GM21360 (cell line): ENCODE data around the gene SMOC1.

Experiments
- ATAC-seq: cut with Tn5 transposase; IDR thresholded peaks from one replicate; pipeline ENCODE4 v1.9.1; 2021; ENCODE audit warnings: mild to moderate bottlenecking, moderate library complexity; ENCODE audit not compliant: unreplicated experiment

The SMOC1 gene

GRCh38 chr14:69979882-69980281 is 100.7 kb downstream of the SMOC1 start:
- no peak for ATAC-seq

GRCh38 chr14:69980457-69981425 is 101.5 kb downstream of the SMOC1 start:
- ATAC-seq = no peak

GRCh38 chr14:69982220-69982839 is 103.1 kb downstream of the SMOC1 start:
- ATAC-seq = no peak

GRCh38 chr14:69982886-69983285 is 103.7 kb downstream of the SMOC1 start:
- ATAC-seq = no peak

GRCh38 chr14:69983317-69983716 is 104.1 kb downstream of the SMOC1 start:
- ATAC-seq = no peak

GRCh38 chr14:69985463-69985862 is 106.2 kb downstream of the SMOC1 start:
- no peak for ATAC-seq

GRCh38 chr14:69986336-69986735 is 107.1 kb downstream of the SMOC1 start:
- no peak for ATAC-seq

- ATAC-seq = no peak
These were observed 108.3 kb downstream of the SMOC1 start for GRCh38 chr14:69987406-69988121.

- no peak for ATAC-seq
These were observed 109.8 kb downstream of the SMOC1 start for GRCh38 chr14:69988979-69989378.

- ATAC-seq = no peak
These were observed 110.4 kb downstream of the SMOC1 start for GRCh38 chr14:69989622-69990021.

GRCh38 chr14:69990323-69990722 is 111.1 kb downstream of the SMOC1 start:
- ATAC-seq = no peak

GRCh38 chr14:69991422-69991821 is 112.2 kb downstream of the SMOC1 start:
- ATAC-seq = no peak

- no peak for ATAC-seq
These were observed 113.3 kb downstream of the SMOC1 start for GRCh38 chr14:69992564-69992963.

GRCh38 chr14:69993326-69993725 is 114.1 kb downstream of the SMOC1 start:
- ATAC-seq = no peak

GRCh38 chr14:69994002-69994401 is 114.8 kb downstream of the SMOC1 start:
- ATAC-seq = no peak

- ATAC-seq = no peak
These were observed 117.0 kb downstream of the SMOC1 start for GRCh38 chr14:69996216-69996615.

- ATAC-seq = no peak
These were observed 118.6 kb downstream of the SMOC1 start for GRCh38 chr14:69997849-69998248.

- no peak for ATAC-seq
These were observed 120.1 kb downstream of the SMOC1 start for GRCh38 chr14:69999261-69999674.

- ATAC-seq = no peak
These were observed 121.4 kb downstream of the SMOC1 start for GRCh38 chr14:70000601-70001000.

GRCh38 chr14:70002589-70003346 is 123.6 kb downstream of the SMOC1 start:
- ATAC-seq = no peak

- no peak for ATAC-seq
These were observed 125.6 kb downstream of the SMOC1 start for GRCh38 chr14:70004791-70005190.
